ENCODE results near the gene CAPRIN2.

GRCh38 chr12:30769802-30770201, 15.1 kb upstream of the CAPRIN2 start:
- TF ChIP-seq POLR2A (IDR thresholded peaks at IDR 0.05) (no peak), EP300 (IDR thresholded peaks at IDR 0.05) (no peak)
